Thyroid gland (tissue), 4 donors: ENCODE results near the gene AFAP1. TPM values are rescaled to one million over a fixed set of nuclear protein-coding genes. Genes with fewer than 3 reads are reported as not detected.

ENCODE experiments used
- DNase-seq, 2 donors: peaks; one replicate each; pipeline ENCODE4 v3.0.0-alpha.2; 2019
- H3K27ac ChIP-seq, 3 donors: fragments of 200-600 bp; sonication (generic); 1 replicate in 2 of 3; 2 replicates in 1 of 3; pipeline ENCODE4 v1.5.1; 2016 to 2019; ENCODE audit warnings: mild to moderate bottlenecking in 1 of 3, moderate library complexity in 1 of 3
- H3K27me3 ChIP-seq: fragments of 200-600 bp; sonication (generic); one replicate; pipeline ENCODE4 v1.5.1; 2019
- H3K36me3 ChIP-seq, 2 donors: fragments of 200-600 bp; sonication (generic); one replicate each; pipeline ENCODE4 v1.5.1; 2016 to 2019
- H3K4me1 ChIP-seq, 2 donors: fragments of 200-600 bp; sonication (generic); one replicate each; pipeline ENCODE4 v1.5.1; 2017 to 2019
- H3K4me3 ChIP-seq, 3 donors: fragments of 200-600 bp; sonication (generic); replicated peaks in 1 of 3; 1 replicate in 2 of 3; 2 replicates in 1 of 3; pipeline ENCODE4 v1.5.1; 2016; ENCODE audit warnings: mild to moderate bottlenecking in 1 of 3
- H3K9me3 ChIP-seq: fragments of 200-600 bp; sonication (generic); one replicate; pipeline ENCODE4 v1.5.1; 2017
- POLR2A ChIP-seq, 2 donors: fragments of 450-650 bp; IDR thresholded peaks; one replicate each; pipeline ENCODE4 v1.6.1; 2017; ENCODE audit warnings: antibody characterized with exemption in 2 of 2, mild to moderate bottlenecking in 2 of 2, moderate library complexity in 1 of 2
- WGBS, 2 donors: methylation state at CpG; one replicate each; pipeline ENCODE4 v1.1.5; 2017; 5-methylcytosine and 5-hydroxymethylcytosine counted together
- intact Hi-C: fragments of 100-400 bp; cut with DNase I; formaldehyde crosslinking; loops from one replicate; pipeline ENCODE4 v1.15.1; 2023
- total RNA-seq, 4 donors: library from RNA; depleted of rRNA; stranded (reverse); fragments of >200 nt; gene quantifications; one replicate each; pipeline ENCODE4 v1.2.3, GENCODE V29; 2016
- TF ChIP-seq, protein P1 (sequence below), 6 experiments: fragments of 200-600 bp in 3 of 6; fragments of 450-650 bp in 3 of 6; sonication (generic) in 3 of 6; IDR thresholded peaks; one replicate each; pipeline ENCODE4 v1.5.1; 2016 to 2019; ENCODE audit warnings: antibody characterized with exemption in 6 of 6, mild to moderate bottlenecking in 2 of 6, inconsistent platforms in 1 of 6, moderate library complexity in 1 of 6

The AFAP1 gene
- total RNA-seq, 4 donors from 2014 or later, result 12.3 to 33.3 (median 26.2) TPM

DNA sequence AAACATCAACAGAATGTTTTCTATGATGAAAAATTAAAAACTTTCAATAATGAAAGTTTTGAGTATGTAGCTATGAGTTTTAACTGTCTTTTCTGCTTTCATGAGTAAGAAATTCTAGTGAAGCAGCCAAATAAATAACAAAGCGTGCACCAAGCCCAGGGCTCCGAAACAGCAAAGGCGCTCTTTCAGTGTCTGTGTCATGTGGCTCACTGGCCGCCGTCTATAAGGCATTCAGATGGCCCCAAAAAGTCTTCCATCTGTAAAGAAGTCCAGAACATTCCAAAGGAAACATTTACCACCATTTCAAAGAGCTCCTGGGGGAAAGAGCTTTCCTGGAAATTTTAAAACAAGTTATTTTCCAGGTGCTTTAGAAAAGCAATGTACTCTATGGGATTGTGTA, 139.9 kb downstream of the AFAP1 start:
- H3K9me3 ChIP-seq, result no peaks in the 10 kb centered on the region
- no peak overlapping the region for H3K4me3 ChIP-seq
- no peak for TF ChIP-seq POLR2A (IDR thresholded peaks at IDR 0.05)
- TF ChIP-seq, protein P1, sequence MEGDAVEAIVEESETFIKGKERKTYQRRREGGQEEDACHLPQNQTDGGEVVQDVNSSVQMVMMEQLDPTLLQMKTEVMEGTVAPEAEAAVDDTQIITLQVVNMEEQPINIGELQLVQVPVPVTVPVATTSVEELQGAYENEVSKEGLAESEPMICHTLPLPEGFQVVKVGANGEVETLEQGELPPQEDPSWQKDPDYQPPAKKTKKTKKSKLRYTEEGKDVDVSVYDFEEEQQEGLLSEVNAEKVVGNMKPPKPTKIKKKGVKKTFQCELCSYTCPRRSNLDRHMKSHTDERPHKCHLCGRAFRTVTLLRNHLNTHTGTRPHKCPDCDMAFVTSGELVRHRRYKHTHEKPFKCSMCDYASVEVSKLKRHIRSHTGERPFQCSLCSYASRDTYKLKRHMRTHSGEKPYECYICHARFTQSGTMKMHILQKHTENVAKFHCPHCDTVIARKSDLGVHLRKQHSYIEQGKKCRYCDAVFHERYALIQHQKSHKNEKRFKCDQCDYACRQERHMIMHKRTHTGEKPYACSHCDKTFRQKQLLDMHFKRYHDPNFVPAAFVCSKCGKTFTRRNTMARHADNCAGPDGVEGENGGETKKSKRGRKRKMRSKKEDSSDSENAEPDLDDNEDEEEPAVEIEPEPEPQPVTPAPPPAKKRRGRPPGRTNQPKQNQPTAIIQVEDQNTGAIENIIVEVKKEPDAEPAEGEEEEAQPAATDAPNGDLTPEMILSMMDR (IDR thresholded peaks at IDR 0.05), result no peak
- DNase-seq, result no peak
- 93 to 94% methylated on average over 5 of the region's 5 CpGs for WGBS, 2 donors
- peaks cover 25% of the 10 kb centered on the region in 2 donors for H3K4me1 ChIP-seq
- intact Hi-C loops, result loop anchor here (5.0 kb wide), 3 partner anchors 37 to 607 kb away; partner anchors contain the start of gene SORCS2
- H3K27me3 ChIP-seq, result no peaks in the 10 kb centered on the region
- peaks cover 0 to 26% of the 10 kb centered on the region in 2 donors for H3K36me3 ChIP-seq
- no peak overlapping the region for H3K27ac ChIP-seq

DNA sequence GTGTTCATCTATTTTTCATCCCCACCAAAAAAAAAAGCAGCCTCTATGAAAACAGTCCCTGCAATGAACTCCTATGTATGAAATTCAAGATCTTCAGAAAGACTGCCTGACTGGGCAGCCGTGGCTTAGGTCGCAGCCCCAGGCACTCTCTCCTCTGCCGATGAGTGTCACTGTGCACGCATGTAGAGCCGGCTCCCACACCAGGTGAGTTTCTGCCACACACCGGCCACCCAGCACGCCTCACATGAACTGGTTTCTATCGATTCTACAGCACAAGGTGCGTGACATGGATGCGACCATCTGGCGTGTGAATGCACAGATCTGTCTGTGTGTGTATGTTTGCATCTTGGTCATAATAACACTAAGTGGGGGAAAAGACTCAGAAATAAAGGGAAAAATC, 140.4 kb downstream of the AFAP1 start:
- Histone ChIP-seq H3K9me3 (no peaks in the 10 kb centered on the region), H3K27me3 (no peaks in the 10 kb centered on the region), H3K4me1 (peaks cover 20 to 21% of the 10 kb centered on the region in 2 donors), H3K27ac (no peak overlapping the region), H3K36me3 (peaks cover 0 to 26% of the 10 kb centered on the region in 2 donors), H3K4me3 (no peak overlapping the region)
- 97 to 99% methylated on average over 11 of the region's 11 CpGs for WGBS, 2 donors
- intact Hi-C loops, result no loop called here
- no peak for DNase-seq
- TF ChIP-seq, protein P1 (IDR thresholded peaks at IDR 0.05), result no peak
- TF ChIP-seq POLR2A (IDR thresholded peaks at IDR 0.05), result no peak

DNA sequence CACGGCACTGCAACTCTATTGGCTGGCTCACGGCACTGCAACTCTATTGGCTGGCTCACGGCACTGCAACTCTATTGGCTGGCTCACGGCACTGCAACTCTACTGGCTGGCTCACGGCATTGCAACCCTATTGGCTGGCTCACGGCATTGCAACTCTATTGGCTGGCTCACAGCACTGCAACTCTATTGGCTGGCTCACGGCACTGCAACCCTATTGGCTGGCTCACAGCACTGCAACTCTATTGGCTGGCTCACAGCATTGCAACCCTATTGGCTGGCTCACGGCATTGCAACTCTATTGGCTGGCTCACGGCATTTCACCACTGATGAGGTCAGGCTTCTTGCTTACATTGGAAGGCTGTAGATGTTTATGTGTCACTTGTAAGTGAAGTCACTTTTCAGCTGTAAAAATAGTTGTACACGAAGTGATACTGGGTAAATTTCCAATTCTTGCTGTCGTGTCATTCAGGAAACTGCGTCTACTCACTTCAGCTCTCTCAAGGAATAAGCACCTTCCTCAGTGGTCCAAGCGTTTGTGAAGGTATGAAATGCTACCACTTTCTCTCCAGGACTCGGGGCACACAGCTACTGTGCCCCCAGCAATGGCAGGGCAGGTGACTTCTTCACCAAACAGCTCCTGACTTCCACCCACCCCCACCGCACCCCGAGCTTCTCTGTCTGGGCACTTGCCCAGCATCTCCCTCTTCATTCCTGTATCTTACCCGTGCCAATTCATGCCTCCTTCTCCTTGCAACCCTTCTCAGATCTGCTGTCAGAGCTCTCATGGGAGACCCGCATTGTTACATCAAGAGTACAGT, 141.3 kb downstream of the AFAP1 start:
- intact Hi-C loops, result no loop called here
- no peaks in the 10 kb centered on the region for H3K9me3 ChIP-seq
- TF ChIP-seq, protein P1 (IDR thresholded peaks at IDR 0.05), result no peak
- TF ChIP-seq POLR2A (IDR thresholded peaks at IDR 0.05), result no peak
- no peak for DNase-seq
- H3K36me3 ChIP-seq, result peaks cover 0 to 26% of the 10 kb centered on the region in 2 donors
- peaks cover 11 to 12% of the 10 kb centered on the region in 2 donors for H3K4me1 ChIP-seq
- no peaks in the 10 kb centered on the region for H3K27me3 ChIP-seq
- 93 to 95% methylated on average over 16 to 18 of the region's 18 CpGs for WGBS, 2 donors
- no peak overlapping the region for H3K4me3 ChIP-seq
- no peak overlapping the region for H3K27ac ChIP-seq

DNA sequence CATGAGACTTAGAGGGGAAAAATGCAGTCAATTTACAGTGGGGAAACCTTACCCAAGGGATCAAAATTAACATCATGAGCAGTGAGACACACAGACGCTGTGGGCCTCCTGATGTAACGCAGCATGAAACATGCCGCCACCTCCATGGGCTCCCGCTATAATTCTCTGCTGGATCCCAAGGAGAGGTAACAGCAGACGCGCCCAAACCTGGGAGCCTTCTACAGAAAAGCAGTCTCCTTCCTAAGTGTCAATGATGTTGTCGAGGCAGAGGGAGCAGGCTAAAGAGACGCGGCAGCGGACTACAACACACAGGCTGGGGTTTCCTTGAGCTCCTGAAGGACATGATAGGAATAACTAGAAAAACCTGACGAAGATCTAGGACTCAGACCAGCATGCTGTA, 142.3 kb downstream of the AFAP1 start:
- Histone ChIP-seq H3K9me3 (no peaks in the 10 kb centered on the region), H3K36me3 (peaks cover 0 to 26% of the 10 kb centered on the region in 2 donors), H3K4me3 (no peak overlapping the region), H3K4me1 (peaks cover under 1 to 4% of the 10 kb centered on the region in 2 donors), H3K27me3 (no peaks in the 10 kb centered on the region), H3K27ac (no peak overlapping the region)
- DNase-seq, result no peak
- intact Hi-C loops, result no loop called here
- TF ChIP-seq, protein P1 (IDR thresholded peaks at IDR 0.05), result no peak
- TF ChIP-seq POLR2A (IDR thresholded peaks at IDR 0.05), result no peak
- WGBS, 2 donors, result 95 to 97% methylated on average over 11 of the region's 11 CpGs

DNA sequence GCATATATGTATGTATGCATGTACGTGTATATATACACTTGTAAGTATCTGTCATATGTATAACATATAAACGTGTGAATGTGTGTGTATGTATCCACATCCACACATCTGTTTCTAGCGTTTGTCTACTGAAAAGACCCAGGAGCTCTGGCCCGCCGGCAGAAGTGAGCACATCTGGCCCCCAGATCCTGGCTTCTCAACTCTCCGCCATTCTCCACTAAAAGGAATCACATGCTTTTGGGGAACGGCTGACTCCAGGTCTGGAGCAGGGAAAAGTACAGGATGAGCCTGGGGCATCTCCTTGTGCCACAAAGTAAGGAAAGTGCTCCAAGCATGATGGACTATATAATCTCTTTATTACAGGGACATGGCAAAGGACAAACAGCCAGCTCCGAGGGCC, 143.7 kb downstream of the AFAP1 start:
- no peak overlapping the region for H3K4me3 ChIP-seq
- TF ChIP-seq, protein P1 (IDR thresholded peaks at IDR 0.05), result no peak
- no peak for TF ChIP-seq POLR2A (IDR thresholded peaks at IDR 0.05)
- WGBS, 2 donors, result 94% methylated on average over 8 of the region's 8 CpGs
- H3K9me3 ChIP-seq, result no peaks in the 10 kb centered on the region
- intact Hi-C loops, result no loop called here
- H3K27me3 ChIP-seq, result no peaks in the 10 kb centered on the region
- no peak overlapping the region for H3K27ac ChIP-seq
- peaks cover 0 to 26% of the 10 kb centered on the region in 2 donors for H3K36me3 ChIP-seq
- peaks cover 0 to 4% of the 10 kb centered on the region in 2 donors for H3K4me1 ChIP-seq
- DNase-seq, result no peak
